NCI-H2227 (cell line): Measurements from ENCODE around the gene ZFPL1.

ENCODE experiments used
- DNase-seq: peaks from one replicate; lab custom pipeline; 2025; ENCODE audit not compliant: unreplicated experiment; lab: John Stamatoyannopoulos, UW

ZFPL1 gene

GRCh38 chr11:65127473-65128181 is 43.6 kb downstream of the ZFPL1 start:
- no peak for DNase-seq

- DNase-seq: no peak
Measured at GRCh38 chr11:65128182-65129145, 44.4 kb downstream of the ZFPL1 start.

- no peak for DNase-seq
Measured at GRCh38 chr11:65129649-65130441, 45.8 kb downstream of the ZFPL1 start.

GRCh38 chr11:65130631-65131416 is 46.8 kb downstream of the ZFPL1 start:
- no peak for DNase-seq

GRCh38 chr11:65131417-65131776 is 47.4 kb downstream of the ZFPL1 start:
- no peak for DNase-seq

GRCh38 chr11:65131895-65132237 is 47.8 kb downstream of the ZFPL1 start:
- DNase-seq: no peak

GRCh38 chr11:65132238-65132987 is 48.4 kb downstream of the ZFPL1 start:
- no peak for DNase-seq

- peak; percentile 28 for DNase-seq
Measured at GRCh38 chr11:65132988-65133700, 49.1 kb downstream of the ZFPL1 start.

GRCh38 chr11:65133724-65134123 is 49.7 kb downstream of the ZFPL1 start:
- no peak for DNase-seq

- peak; percentile 92 for DNase-seq
Measured at GRCh38 chr11:65134240-65134951, 50.4 kb downstream of the ZFPL1 start, which contains the start of gene SYVN1. TSS of gene SYVN1 (minus strand) at chr11:65134519. CDS start at chr11:65133601, 918 bp downstream.

GRCh38 chr11:65134952-65135632 is 51.1 kb downstream of the ZFPL1 start:
- DNase-seq: peak; percentile 95

- DNase-seq: no peak
Measured at GRCh38 chr11:65135633-65136145, 51.7 kb downstream of the ZFPL1 start.

- no peak for DNase-seq
Measured at GRCh38 chr11:65136515-65137096, 52.6 kb downstream of the ZFPL1 start.
